KBM-7 (cell line): ENCODE data around the gene PLCB4.
A peak's percentile ranks its signal among the peaks of the same experiment; 100 is the strongest.

ENCODE experiments used
- DNase-seq: peaks from one replicate; pipeline ENCODE4 v3.0.0-alpha.2; 2015
- in situ Hi-C: fragments of 300-500 bp; cut with MboI; formaldehyde crosslinking; loops from 2 replicates; pipeline ENCODE4 v1.14.3; 2020; ENCODE audit warnings: low sequenced_read_pairs, low pct_unique_long_range_greater_than_20kb, mixed read lengths

The PLCB4 gene

GRCh38 chr20:9399322-9399721, 330.4 kb downstream of the PLCB4 start:
- no peak for DNase-seq
- in situ Hi-C loops: no loop called here

- DNase-seq: no peak
These were observed 331.5 kb downstream of the PLCB4 start for GRCh38 chr20:9400171-9401025.

GRCh38 chr20:9401371-9401770, 332.5 kb downstream of the PLCB4 start:
- DNase-seq: no peak
- in situ Hi-C loops: loop anchor here (25.0 kb wide), 1 partner anchor 211 kb away; no protein-coding TSS in a partner anchor

More at GRCh38 chr20:9400171-9401025, 331.5 kb downstream of the PLCB4 start:
- in situ Hi-C loops: loop anchor here (25.0 kb wide), 1 partner anchor 212 kb away; no protein-coding TSS in a partner anchor

GRCh38 chr20:9402141-9402540, 333.3 kb downstream of the PLCB4 start:
- DNase-seq: no peak
- in situ Hi-C loops: loop anchor here (25.0 kb wide), 1 partner anchor 210 kb away; no protein-coding TSS in a partner anchor

- in situ Hi-C loops: loop anchor here (25.0 kb wide), 1 partner anchor 210 kb away; no protein-coding TSS in a partner anchor
- no peak for DNase-seq
These were observed 333.7 kb downstream of the PLCB4 start for GRCh38 chr20:9402546-9402945.

- in situ Hi-C loops: loop anchor here (25.0 kb wide), 1 partner anchor 209 kb away; no protein-coding TSS in a partner anchor
These were observed 334.6 kb downstream of the PLCB4 start for GRCh38 chr20:9403448-9403847.

GRCh38 chr20:9407805-9408421, 339.0 kb downstream of the PLCB4 start:
- DNase-seq: peak; percentile 76
- in situ Hi-C loops: loop anchor here (25.0 kb wide), 1 partner anchor 204 kb away; no protein-coding TSS in a partner anchor

More at GRCh38 chr20:9403448-9403847, 334.6 kb downstream of the PLCB4 start:
- no peak for DNase-seq

GRCh38 chr20:9408422-9409300, 339.8 kb downstream of the PLCB4 start:
- DNase-seq: no peak
- in situ Hi-C loops: loop anchor here (25.0 kb wide), 1 partner anchor 204 kb away; no protein-coding TSS in a partner anchor

GRCh38 chr20:9409352-9409751, 340.5 kb downstream of the PLCB4 start:
- DNase-seq: no peak
- in situ Hi-C loops: loop anchor here (25.0 kb wide), 1 partner anchor 203 kb away; no protein-coding TSS in a partner anchor

- in situ Hi-C loops: loop anchor here (25.0 kb wide), 1 partner anchor 202 kb away; no protein-coding TSS in a partner anchor
- no peak for DNase-seq
These were observed 341.1 kb downstream of the PLCB4 start for GRCh38 chr20:9409981-9410380.

- in situ Hi-C loops: loop anchor here (25.0 kb wide), 1 partner anchor 200 kb away; no protein-coding TSS in a partner anchor
- DNase-seq: no peak
These were observed 342.9 kb downstream of the PLCB4 start for GRCh38 chr20:9411833-9412232.

- in situ Hi-C loops: loop anchor here (25.0 kb wide), 1 partner anchor 200 kb away; no protein-coding TSS in a partner anchor
- DNase-seq: no peak
These were observed 343.4 kb downstream of the PLCB4 start for GRCh38 chr20:9412309-9412708.

GRCh38 chr20:9413001-9413400, 344.1 kb downstream of the PLCB4 start:
- in situ Hi-C loops: loop anchor here (25.0 kb wide), 1 partner anchor 199 kb away; no protein-coding TSS in a partner anchor
- no peak for DNase-seq

- in situ Hi-C loops: loop anchor here (25.0 kb wide), 1 partner anchor 197 kb away; no protein-coding TSS in a partner anchor
- DNase-seq: no peak
These were observed 346.5 kb downstream of the PLCB4 start for GRCh38 chr20:9415426-9415825.

- in situ Hi-C loops: loop anchor here (25.0 kb wide), 1 partner anchor 196 kb away; no protein-coding TSS in a partner anchor
- DNase-seq: no peak
These were observed 347.5 kb downstream of the PLCB4 start for GRCh38 chr20:9416421-9416820.

- in situ Hi-C loops: loop anchor here (25.0 kb wide), 1 partner anchor 195 kb away; no protein-coding TSS in a partner anchor
- DNase-seq: no peak
These were observed 348.8 kb downstream of the PLCB4 start for GRCh38 chr20:9417665-9418064.

- in situ Hi-C loops: loop anchor here (25.0 kb wide), 1 partner anchor 190 kb away; no protein-coding TSS in a partner anchor
These were observed 353.6 kb downstream of the PLCB4 start for GRCh38 chr20:9422321-9423057.

GRCh38 chr20:9424551-9424950, 355.7 kb downstream of the PLCB4 start:
- in situ Hi-C loops: loop anchor here (25.0 kb wide), 1 partner anchor 188 kb away; no protein-coding TSS in a partner anchor
- DNase-seq: no peak

More at GRCh38 chr20:9422321-9423057, 353.6 kb downstream of the PLCB4 start:
- no peak for DNase-seq
